Head of caudate nucleus (tissue), 42 donors: ENCODE data around the gene KIF2A.
"Not testable (repeated sequence)": the region's sequence is repeated elsewhere in the genome, so short reads cannot be mapped to it uniquely, and the experiment has no call there.

Source experiments
- DNase-seq, 42 donors: peaks; one replicate each; pipeline versions ENCODE4 v3.0.0 to v3.0.0-alpha.2; 2020 to 2021; ENCODE audit warnings: mixed read lengths in 7 of 42
- intact Hi-C: fragments of 100-400 bp; cut with DNase I; formaldehyde crosslinking; loops from one replicate; pipeline ENCODE4 v1.15.0; 2022

The KIF2A gene

DNA sequence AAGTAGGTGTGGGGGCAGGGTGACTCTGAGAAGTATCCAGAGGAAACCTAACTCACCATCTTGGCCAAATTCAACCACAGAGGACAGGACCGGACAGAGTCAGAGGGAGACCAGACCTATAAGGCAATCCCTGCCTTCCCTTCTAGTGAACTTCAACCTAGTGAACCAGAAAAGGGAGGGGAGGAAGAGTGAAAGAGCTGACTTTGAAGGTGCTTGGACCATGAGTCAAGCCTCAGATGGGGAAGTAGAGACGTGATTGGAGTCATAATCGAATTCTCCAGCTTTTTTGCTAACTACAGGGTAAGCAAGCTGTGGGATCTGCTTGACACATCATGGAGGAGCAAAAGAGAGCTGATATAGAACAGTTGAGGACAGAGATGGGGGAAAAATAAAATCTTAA is 18.8 kb upstream of the KIF2A start:
- DNase-seq = no peak
- intact Hi-C loops = no loop called here

- intact Hi-C loops = no loop called here
- DNase-seq = no peak
Measured at GRCh38 chr5:62288118-62288517, 17.9 kb upstream of the KIF2A start.

DNA sequence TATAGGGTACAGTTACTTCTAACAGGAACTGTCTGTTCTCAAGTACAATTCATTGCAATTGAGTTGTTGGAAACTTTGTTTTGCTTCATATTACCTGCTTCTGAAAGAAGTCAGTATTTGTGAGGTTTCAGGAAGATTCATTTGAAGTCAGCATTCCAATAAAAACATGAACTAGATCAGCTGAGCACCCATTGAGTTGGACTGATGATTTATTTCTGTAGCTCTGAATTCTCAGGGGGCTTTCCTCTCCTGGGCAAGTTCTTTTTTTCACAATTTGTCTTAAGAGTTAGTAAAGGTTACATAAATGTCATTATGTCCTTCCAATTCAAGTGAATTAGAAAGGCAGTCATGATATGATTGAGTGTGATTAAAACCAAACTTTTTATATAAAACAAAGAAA is 16.2 kb upstream of the KIF2A start:
- no peak for DNase-seq
- intact Hi-C loops = no loop called here

- intact Hi-C loops, DNase-seq: not testable (repeated sequence)
Measured at GRCh38 chr5:62291829-62292228, 14.2 kb upstream of the KIF2A start.

DNA sequence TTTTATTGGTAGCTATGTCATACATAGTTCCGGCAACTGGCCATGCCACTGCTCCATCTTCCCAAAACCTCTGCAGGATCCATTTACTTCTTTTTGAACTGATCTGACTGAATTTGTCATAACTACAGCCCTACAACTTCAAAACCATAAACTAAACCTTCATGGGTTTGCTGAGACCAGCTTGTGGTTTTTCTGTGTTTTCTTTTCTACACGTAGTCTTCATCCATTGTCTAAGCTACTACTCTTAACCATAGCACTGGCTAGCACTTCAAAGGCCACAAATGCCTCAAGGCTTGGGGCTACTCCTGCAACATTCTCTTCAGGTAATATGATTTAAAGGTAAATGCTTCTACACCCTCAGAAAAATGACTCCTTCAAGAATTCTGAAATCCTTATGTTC is 9.0 kb upstream of the KIF2A start:
- DNase-seq = no peak

GRCh38 chr5:62298118-62298517 is 7.9 kb upstream of the KIF2A start:
- intact Hi-C loops = no loop called here
- DNase-seq = no peak

More for the DNA sequence above, 9.0 kb upstream of the KIF2A start:
- intact Hi-C loops = no loop called here

GRCh38 chr5:62299101-62299500 is 6.9 kb upstream of the KIF2A start:
- intact Hi-C loops = no loop called here
- DNase-seq = no peak

DNA sequence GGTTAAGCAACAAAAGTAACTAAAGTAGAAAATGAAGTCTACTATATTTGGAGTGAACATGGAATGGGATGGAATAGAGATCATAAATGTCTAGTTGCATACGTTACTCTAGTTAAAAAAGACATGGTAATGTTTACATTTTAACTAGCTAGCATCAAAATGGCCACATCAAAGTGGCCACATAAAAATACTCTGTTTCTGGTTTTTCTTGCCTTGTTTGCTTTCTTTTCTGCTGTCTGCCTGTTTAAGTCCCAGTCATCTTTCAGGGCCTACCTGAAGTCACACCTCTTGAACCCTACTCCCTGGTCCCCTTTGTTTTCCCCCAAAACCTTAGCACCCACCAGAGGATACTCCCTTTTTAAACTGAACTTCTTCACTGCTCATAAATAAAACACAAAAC is 6.4 kb upstream of the KIF2A start:
- DNase-seq = no peak
- intact Hi-C loops = no loop called here

- intact Hi-C loops = loop anchor here (5.0 kb wide), 1 partner anchor 97 kb away; the partner anchor contains the start of gene DIMT1
- DNase-seq = peak in 3 of 42 donors; percentile 6 to 19 (median 18)
Measured at GRCh38 chr5:62305358-62305714, 670 bp upstream of the KIF2A start.

- intact Hi-C loops = loop anchor here (5.0 kb wide), 1 partner anchor 96 kb away; the partner anchor contains the start of gene DIMT1
- DNase-seq = peak in 20 of 42 donors; percentile 41 to 76 (median 58)
Measured at GRCh38 chr5:62306323-62306895, 403 bp downstream of the KIF2A start.

GRCh38 chr5:62306896-62307689 is 1.1 kb downstream of the KIF2A start:
- intact Hi-C loops = loop anchor here (5.0 kb wide), 1 partner anchor 95 kb away; the partner anchor contains the start of gene DIMT1
- peak in 28 of 42 donors; percentile 17 to 64 (median 38) for DNase-seq

DNA sequence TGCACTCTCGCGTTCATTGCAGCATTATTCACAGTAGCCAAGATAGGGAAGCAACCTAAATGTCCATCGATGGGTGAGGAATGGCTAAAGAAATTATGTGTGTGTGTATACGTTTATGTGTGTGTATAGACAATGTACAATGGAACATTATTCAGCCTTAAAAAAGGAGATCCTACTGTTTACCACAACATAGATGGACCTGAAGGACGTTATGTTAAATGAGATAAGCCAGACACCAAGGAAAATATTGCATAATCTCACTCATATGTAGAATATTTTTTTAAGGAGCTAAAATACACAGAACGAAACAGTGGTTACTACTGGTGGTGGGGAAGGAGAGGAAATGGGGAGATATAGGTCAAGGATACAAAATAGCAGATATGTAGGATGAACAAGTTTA is 2.4 kb downstream of the KIF2A start:
- DNase-seq = no peak
- intact Hi-C loops = loop anchor here (5.0 kb wide), 1 partner anchor 94 kb away; the partner anchor contains the start of gene DIMT1

- intact Hi-C loops = loop anchor here (5.0 kb wide), 1 partner anchor 93 kb away; the partner anchor contains the start of gene DIMT1
- no peak for DNase-seq
Measured at GRCh38 chr5:62309107-62309506, 3.1 kb downstream of the KIF2A start.

- intact Hi-C loops = no loop called here
- no peak for DNase-seq
Measured at GRCh38 chr5:62310426-62311143, 4.6 kb downstream of the KIF2A start.

- DNase-seq = no peak
- intact Hi-C loops = no loop called here
Measured at GRCh38 chr5:62312036-62312435, 6.0 kb downstream of the KIF2A start.

DNA sequence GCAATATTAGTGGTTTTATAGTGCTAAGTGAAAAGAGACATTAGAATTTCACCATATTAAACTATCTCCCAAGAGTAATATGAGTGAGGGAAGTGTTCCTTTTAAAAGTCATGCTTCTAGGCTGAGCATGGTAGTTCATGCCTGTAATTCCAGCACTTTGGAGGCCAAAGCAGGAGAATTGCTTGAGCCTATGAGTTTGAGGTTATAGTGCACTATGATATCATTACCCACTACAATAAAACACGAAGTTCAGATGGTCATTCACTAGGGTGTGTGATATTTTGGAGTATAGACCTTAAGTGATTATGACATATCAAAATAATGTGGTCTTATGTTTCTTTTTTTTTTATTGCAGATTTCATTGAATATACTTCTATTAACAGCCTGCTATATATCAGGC is 6.7 kb downstream of the KIF2A start:
- no peak for DNase-seq
- intact Hi-C loops = no loop called here

GRCh38 chr5:62314213-62314830 is 8.3 kb downstream of the KIF2A start:
- intact Hi-C loops = no loop called here
- DNase-seq = no peak

GRCh38 chr5:62315376-62316175 is 9.6 kb downstream of the KIF2A start:
- intact Hi-C loops = no loop called here
- no peak for DNase-seq

- no peak for DNase-seq
- intact Hi-C loops = no loop called here
Measured at GRCh38 chr5:62316176-62316502, 10.1 kb downstream of the KIF2A start.
